ENCODE data around the gene RARA.
A peak's percentile ranks its signal among the peaks of the same experiment; 100 is the strongest.

Gene RARA

GRCh38 chr17:40322358-40323315 is 13.7 kb downstream of the RARA start:
- Histone ChIP-seq H3K27ac (ENCODE audit: extremely low read depth, low read depth, low read length) (peak overlapping the region; percentile 61), H3K4me3 (ENCODE audit: low read depth, low read length) (no peak overlapping the region), H3K9me3 (ENCODE audit: control insufficient read depth, insufficient read depth, low read depth, low read length) (no peaks in the 10 kb centered on the region), H3K36me3 (ENCODE audit: control insufficient read depth in 2 of 2, insufficient read depth in 1 of 2, low read length in 2 of 2) (no peaks in the 10 kb centered on the region), H3K4me1 (ENCODE audit: control insufficient read depth, insufficient read depth, low read length) (peaks cover 34% of the 10 kb centered on the region)
- POLR2A ChIA-PET, result interaction anchor here (0.6 to 1.6 kb wide), 2 partner anchors 12 to 40 kb away, joined by 3 to 5 read pairs; no protein-coding TSS in a partner anchor
- CTCF ChIA-PET, result interaction anchor here (0.6 to 1.5 kb wide), 6 partner anchors 8 to 237 kb away, joined by 3 to 4 read pairs (median 3); no protein-coding TSS in a partner anchor
- TF ChIP-seq EGR2 (tag by site-specific recombination; IDR thresholded peaks at IDR 0.05; ENCODE audit: low read depth) (0 out of 2 replicates have a peak, but pooled peaks have one; percentile 12), ZNF513 (tag by site-specific recombination; IDR thresholded peaks at IDR 0.05) (peak; percentile 74), ZNF398 (tag by site-specific recombination; IDR thresholded peaks at IDR 0.05) (peak; percentile 82), ZFHX2 (tag by site-specific recombination; conservative IDR thresholded peaks at IDR 0.05) (0 out of 2 replicates have a peak, but pooled peaks have one; percentile 25), ZSCAN16 (tag by site-specific recombination; IDR thresholded peaks at IDR 0.05) (0 out of 2 replicates have a peak, but pooled peaks have one; percentile 11), ZBTB7A (tag by site-specific recombination; IDR thresholded peaks at IDR 0.05; ENCODE audit: low read depth) (peak; percentile 64), ZBTB8A (tag by site-specific recombination; IDR thresholded peaks at IDR 0.05) (0 out of 2 replicates have a peak, but pooled peaks have one; percentile 22), KLF1 (tag by site-specific recombination; IDR thresholded peaks at IDR 0.05) (no peak), ZIC2 (tag by site-specific recombination; IDR thresholded peaks at IDR 0.05) (peak; percentile 45; the same call in 1 of the 2 replicates), ZNF350 (tag by site-specific recombination; IDR thresholded peaks at IDR 0.05) (no peak), PRDM10 (tag by site-specific recombination; IDR thresholded peaks at IDR 0.05) (peak; percentile 93), ZNF132 (tag by site-specific recombination; IDR thresholded peaks at IDR 0.05; ENCODE audit: borderline replicate concordance) (no peak), ZBTB10 (tag by site-specific recombination; IDR thresholded peaks at IDR 0.05) (peak; percentile 93), KLF16 (tag by site-specific recombination; IDR thresholded peaks at IDR 0.05) (peak; percentile 55; the same call in 1 of the 2 replicates), ZNF518A (tag by site-specific recombination; conservative IDR thresholded peaks at IDR 0.05; ENCODE audit: low read depth) (peak; percentile 83), ZNF362 (tag by site-specific recombination; IDR thresholded peaks at IDR 0.05) (peak; percentile 99), ZNF335 (tag by site-specific recombination; conservative IDR thresholded peaks at IDR 0.05) (peak; percentile 87)
